Chondrocyte (in vitro differentiated cells): Measurements from ENCODE around the gene VMAC. TPM values are rescaled to one million over a fixed set of nuclear protein-coding genes. Genes with fewer than 3 reads are reported as not detected.

ENCODE experiments used
- DNase-seq: peaks from one replicate; pipeline ENCODE4 v3.0.0; 2021; ENCODE audit warnings: mixed read lengths, low spot score
- H3K27ac Mint-ChIP-seq: one replicate; pipeline ENCODE4 v1.8.0; 2021; ENCODE audit warnings: mild to moderate bottlenecking, moderate library complexity, mixed read lengths; ENCODE audit not compliant: unreplicated experiment
- H3K27me3 Mint-ChIP-seq: 2 replicates; pipeline ENCODE4 v1.8.0; 2021; ENCODE audit warnings: low read depth, mixed read lengths
- H3K36me3 Mint-ChIP-seq: 2 replicates; pipeline ENCODE4 v1.8.0; 2021; ENCODE audit warnings: low read depth, mixed read lengths
- H3K4me1 Mint-ChIP-seq: 2 replicates; pipeline ENCODE4 v1.8.0; 2021; ENCODE audit warnings: low read depth, mild to moderate bottlenecking, mixed read lengths
- H3K4me3 Mint-ChIP-seq: one replicate; pipeline ENCODE4 v1.8.0; 2021; ENCODE audit warnings: mild to moderate bottlenecking, moderate library complexity, mixed read lengths; ENCODE audit not compliant: unreplicated experiment
- H3K9me3 Mint-ChIP-seq: 2 replicates; pipeline ENCODE4 v1.8.0; 2021; ENCODE audit warnings: low read depth, mixed read lengths
- total RNA-seq: library from RNA; stranded (reverse); gene quantifications from 3 replicates; pipeline ENCODE4 v1.2.1, GENCODE V29; 2021
- TF ChIP-seq, protein P1 (sequence below): fragments of 200-600 bp; sonication (generic); IDR thresholded peaks from 2 replicates; pipeline ENCODE4 v1.5.0; 2021; ENCODE audit warnings: antibody characterized with exemption, mild to moderate bottlenecking, moderate library complexity

Gene VMAC
- total RNA-seq, 1 donor from 2014 or later: 6.1 TPM

DNA sequence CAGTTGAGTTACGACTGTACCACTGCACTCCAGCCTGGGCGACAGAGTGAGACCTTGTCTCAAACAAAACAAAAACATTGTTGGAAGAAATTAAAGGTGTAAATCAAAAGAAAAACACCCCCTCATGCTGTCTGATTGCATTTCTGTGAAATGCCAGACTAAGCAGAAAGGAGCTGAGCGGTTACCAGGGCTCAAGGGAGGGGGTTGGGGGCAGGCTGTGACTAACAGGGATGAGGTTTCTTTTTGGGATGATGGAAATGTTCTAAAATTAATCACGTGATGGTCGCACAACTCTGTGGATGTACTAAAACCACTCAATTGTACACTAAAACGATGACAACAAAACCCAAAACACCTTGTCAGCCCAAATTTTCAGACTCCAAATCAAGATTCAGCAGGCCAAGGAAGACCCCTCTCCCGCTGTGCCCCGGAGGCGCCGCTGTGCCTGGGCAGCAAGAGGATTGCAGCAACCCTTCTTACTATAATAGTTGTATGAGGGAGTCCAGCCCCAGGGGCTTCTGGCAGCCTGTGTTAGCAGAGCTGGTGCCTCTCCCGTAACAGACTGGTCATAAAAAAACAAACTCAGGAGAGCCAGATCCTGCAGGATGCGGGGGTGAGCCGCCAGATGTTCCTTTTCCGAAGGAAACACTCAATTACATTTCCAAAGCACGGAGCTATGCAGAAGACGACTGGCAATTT is 30.3 kb downstream of the VMAC start:
- Mint-ChIP-seq H3K9me3 (no peaks in the 10 kb centered on the region), H3K36me3 (peaks cover 5% of the 10 kb centered on the region), H3K27ac (peak overlapping the region; percentile 85), H3K4me1 (peaks cover 25% of the 10 kb centered on the region), H3K4me3 (no peak overlapping the region), H3K27me3 (no peaks in the 10 kb centered on the region)
- DNase-seq: no peak
- TF ChIP-seq, protein P1, sequence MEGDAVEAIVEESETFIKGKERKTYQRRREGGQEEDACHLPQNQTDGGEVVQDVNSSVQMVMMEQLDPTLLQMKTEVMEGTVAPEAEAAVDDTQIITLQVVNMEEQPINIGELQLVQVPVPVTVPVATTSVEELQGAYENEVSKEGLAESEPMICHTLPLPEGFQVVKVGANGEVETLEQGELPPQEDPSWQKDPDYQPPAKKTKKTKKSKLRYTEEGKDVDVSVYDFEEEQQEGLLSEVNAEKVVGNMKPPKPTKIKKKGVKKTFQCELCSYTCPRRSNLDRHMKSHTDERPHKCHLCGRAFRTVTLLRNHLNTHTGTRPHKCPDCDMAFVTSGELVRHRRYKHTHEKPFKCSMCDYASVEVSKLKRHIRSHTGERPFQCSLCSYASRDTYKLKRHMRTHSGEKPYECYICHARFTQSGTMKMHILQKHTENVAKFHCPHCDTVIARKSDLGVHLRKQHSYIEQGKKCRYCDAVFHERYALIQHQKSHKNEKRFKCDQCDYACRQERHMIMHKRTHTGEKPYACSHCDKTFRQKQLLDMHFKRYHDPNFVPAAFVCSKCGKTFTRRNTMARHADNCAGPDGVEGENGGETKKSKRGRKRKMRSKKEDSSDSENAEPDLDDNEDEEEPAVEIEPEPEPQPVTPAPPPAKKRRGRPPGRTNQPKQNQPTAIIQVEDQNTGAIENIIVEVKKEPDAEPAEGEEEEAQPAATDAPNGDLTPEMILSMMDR: no peak

DNA sequence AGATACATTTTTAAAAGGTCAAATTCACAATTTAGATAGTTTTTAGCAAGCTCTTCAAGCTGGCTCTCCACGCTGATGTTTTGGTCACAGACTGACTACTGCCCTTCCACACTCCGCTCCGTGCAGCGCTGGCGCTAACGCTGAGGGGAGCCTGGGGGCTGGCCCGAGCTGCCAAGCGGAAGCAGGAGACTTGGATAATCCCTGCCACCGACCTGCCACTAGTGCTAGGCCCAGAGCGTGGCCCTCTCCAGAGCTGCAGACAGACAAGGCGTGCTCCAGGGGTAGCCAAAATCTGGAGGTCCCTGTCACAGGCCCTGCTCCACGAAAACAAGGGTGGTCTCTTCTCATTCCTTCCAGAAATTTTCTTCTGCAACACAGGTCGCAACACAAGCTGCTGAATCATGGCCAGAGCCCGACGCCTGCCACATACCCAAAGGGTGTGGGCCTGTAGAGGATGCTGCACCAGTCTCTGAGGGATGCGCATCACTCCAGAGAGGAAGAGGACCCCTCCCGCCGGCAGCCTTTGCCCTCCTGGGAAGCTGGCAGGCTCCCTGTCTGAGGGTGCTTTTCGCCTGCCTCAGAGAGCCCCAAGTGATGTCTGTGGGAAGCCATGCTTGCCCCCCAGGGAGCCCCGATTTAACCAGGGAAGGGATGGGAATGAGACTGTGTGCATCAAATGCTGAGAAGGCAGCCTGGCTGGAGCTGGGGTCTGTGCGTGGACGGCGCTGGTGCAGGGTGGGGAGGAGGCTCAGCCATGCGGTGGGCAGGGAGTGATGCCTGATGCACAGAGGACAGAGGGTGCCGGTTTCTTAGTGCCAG is 31.0 kb downstream of the VMAC start:
- TF ChIP-seq, protein P1: no peak
- H3K27ac Mint-ChIP-seq: peak overlapping the region; percentile 85
- H3K4me1 Mint-ChIP-seq: peaks cover 25% of the 10 kb centered on the region
- peaks cover 6% of the 10 kb centered on the region for H3K36me3 Mint-ChIP-seq
- H3K27me3 Mint-ChIP-seq: no peaks in the 10 kb centered on the region
- no peak for DNase-seq
- H3K4me3 Mint-ChIP-seq: no peak overlapping the region
- H3K9me3 Mint-ChIP-seq: no peaks in the 10 kb centered on the region

DNA sequence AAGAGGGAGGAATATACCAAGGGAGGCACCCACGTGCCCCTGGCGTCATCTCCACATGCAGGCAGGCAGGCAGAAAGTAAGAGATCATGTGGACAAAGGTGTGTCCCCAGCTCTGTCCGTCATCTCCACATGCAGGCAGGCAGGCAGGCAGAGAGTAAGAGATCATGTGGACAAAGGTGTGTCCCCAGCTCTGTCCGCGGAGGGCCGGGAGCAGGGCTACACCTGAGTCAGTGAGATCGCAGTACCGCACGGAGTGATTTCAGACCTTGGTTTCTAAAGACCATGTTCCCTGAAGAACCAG is 31.6 kb downstream of the VMAC start:
- H3K4me1 Mint-ChIP-seq: peaks cover 25% of the 10 kb centered on the region
- TF ChIP-seq, protein P1: no peak
- peaks cover 8% of the 10 kb centered on the region for H3K36me3 Mint-ChIP-seq
- no peaks in the 10 kb centered on the region for H3K9me3 Mint-ChIP-seq
- H3K4me3 Mint-ChIP-seq: no peak overlapping the region
- DNase-seq: no peak
- no peaks in the 10 kb centered on the region for H3K27me3 Mint-ChIP-seq
- H3K27ac Mint-ChIP-seq: peak overlapping the region; percentile 85

DNA sequence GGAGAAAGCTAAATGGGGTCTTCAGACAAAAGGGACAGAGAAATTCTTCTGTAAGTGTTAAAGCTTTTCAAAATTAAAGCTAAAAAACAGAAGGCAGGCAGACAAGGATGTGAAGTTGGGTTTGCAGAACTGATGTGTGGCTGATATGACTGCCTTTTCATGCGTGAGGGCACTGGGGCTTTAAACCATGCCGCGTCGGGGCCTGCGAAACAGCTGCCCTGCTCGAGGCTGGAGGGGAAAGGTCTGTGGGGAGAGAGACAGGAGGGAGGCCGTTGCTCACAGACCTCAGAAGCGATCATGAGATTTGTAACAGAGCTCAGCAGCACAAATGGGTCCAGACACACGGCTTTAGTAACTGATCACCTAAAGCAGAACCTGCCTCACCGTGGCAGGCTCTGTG is 32.9 kb downstream of the VMAC start:
- TF ChIP-seq, protein P1: no peak
- Mint-ChIP-seq H3K9me3 (no peaks in the 10 kb centered on the region), H3K27ac (no peak overlapping the region), H3K27me3 (no peaks in the 10 kb centered on the region), H3K4me1 (peaks cover 25% of the 10 kb centered on the region), H3K4me3 (no peak overlapping the region), H3K36me3 (peaks cover 8% of the 10 kb centered on the region)
- DNase-seq: no peak

DNA sequence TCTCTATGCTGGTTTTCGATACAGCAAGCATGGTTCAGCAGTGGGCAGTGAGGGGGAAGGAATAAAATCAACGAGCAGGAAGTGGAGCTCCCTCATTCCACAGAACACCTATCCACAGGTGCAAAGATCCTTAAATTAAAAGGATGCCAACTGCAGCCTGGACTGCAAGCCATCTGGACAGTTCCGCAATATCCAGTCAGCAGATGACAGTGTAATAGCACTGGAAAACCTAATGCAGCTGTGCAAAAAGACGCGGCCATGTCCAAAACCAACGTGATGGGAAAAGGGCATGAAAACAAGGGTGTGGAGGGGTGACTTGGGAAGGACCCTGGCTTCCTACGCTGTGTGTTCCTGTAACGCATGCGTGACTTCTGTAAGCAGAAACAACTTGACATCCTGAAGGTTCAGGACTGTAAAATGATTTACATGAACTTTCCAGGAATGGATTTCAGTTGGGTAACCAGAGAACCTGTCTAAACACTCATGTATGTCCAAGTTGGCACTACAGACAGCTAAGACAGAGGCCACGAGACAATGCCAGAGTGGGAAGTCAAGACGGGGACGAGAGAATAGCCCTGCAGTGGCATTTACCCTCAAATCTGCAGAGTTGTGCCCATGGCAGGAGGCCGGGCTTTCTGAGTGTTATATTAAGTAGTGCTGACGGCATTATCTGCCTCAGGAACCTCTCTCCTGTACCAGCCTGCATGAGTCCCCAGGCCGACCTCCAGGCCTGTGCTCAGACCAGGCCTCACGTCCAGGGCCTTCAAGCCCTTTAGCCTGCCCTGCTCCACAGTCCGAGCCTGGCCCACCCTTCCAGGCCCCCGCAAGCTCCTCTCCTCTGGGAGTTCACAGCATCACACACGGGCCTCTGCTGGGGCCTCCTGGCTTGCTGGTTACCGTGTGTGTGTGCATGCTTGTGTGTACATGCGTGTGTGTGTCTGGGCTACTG is 35.9 kb downstream of the VMAC start:
- H3K4me1 Mint-ChIP-seq: peaks cover 9% of the 10 kb centered on the region
- H3K36me3 Mint-ChIP-seq: peaks cover 9% of the 10 kb centered on the region
- no peaks in the 10 kb centered on the region for H3K27me3 Mint-ChIP-seq
- TF ChIP-seq, protein P1: no peak
- no peak for DNase-seq
- H3K27ac Mint-ChIP-seq: no peak overlapping the region
- no peaks in the 10 kb centered on the region for H3K9me3 Mint-ChIP-seq
- H3K4me3 Mint-ChIP-seq: no peak overlapping the region
